Pancreas (tissue), 10 donors: ENCODE data around the gene TAMALIN. TPM values are rescaled to one million over a fixed set of nuclear protein-coding genes. Genes with fewer than 3 reads are reported as not detected.
A peak's percentile ranks its signal among the peaks of the same experiment; 100 is the strongest.
"Not testable (repeated sequence)": the region's sequence is repeated elsewhere in the genome, so short reads cannot be mapped to it uniquely, and the experiment has no call there.

Experiments used
- ATAC-seq, 4 donors: fragments of 200-7000 bp; cut with Tn5 transposase; one replicate each; pipeline versions ENCODE4 v1.8.0 to v1.9.1; 2020; ENCODE audit warnings: mild to moderate bottlenecking in 4 of 4, moderate library complexity in 4 of 4
- DNase-seq, 6 donors: peaks; one replicate each; pipeline ENCODE4 v3.0.0-alpha.2; 2020
- FAIRE-seq: peaks from 2 replicates; lab custom pipeline; 2012; peaks lifted over from hg19 to GRCh38; lab: Jason Lieb, UNC
- H3K27ac ChIP-seq, 4 donors: fragments of 200-600 bp; sonication (generic); 1 replicate in 3 of 4; 2 replicates in 1 of 4; pipeline versions ENCODE4 v1.5.0 to v1.8.0; 2020
- H3K27me3 ChIP-seq, 4 donors: fragments of 200-600 bp; one replicate each; pipeline ENCODE4 v1.8.0; 2021
- H3K36me3 ChIP-seq, 3 donors: fragments of 200-600 bp; sonication (generic) in 1 of 3; one replicate each; pipeline versions ENCODE4 v1.5.0 to v1.8.0; 2020 to 2021
- H3K4me1 ChIP-seq, 3 donors: fragments of 200-600 bp; one replicate each; pipeline ENCODE4 v1.8.0; 2021
- H3K4me3 ChIP-seq, 4 donors: fragments of 200-600 bp; sonication (generic) in 2 of 4; one replicate each; pipeline versions ENCODE4 v1.5.0 to v1.8.0; 2020 to 2021
- H3K9me3 ChIP-seq, 4 donors: fragments of 200-600 bp; one replicate each; pipeline ENCODE4 v1.8.0; 2021
- WGBS, 2 donors: extraction: QIAGEN DNeasy Blood & Tissue Kit; methylation state at CpG; one replicate each; pipeline ENCODE4 v1.1.7; 2013; 5-methylcytosine and 5-hydroxymethylcytosine counted together
- intact Hi-C, 3 donors: fragments of 100-400 bp; cut with DNase I; formaldehyde crosslinking; loops; one replicate each; pipeline versions ENCODE4 v1.11.1 to v1.14.2; 2022
- polyA plus RNA-seq, 2 donors: library from polyadenylated mRNA; stranded (reverse); fragments of 200-250 nt; gene quantifications; one replicate each; pipeline ENCODE4 v1.2.3, GENCODE V29; 2013
- total RNA-seq, 6 donors: library from RNA; stranded (reverse); fragmentation: NEBNext Ultra II Directional in 4 of 6; extraction: Animal tissue kit (Norgen Biotek cat#: 25700) in 4 of 6; gene quantifications; one replicate each; pipeline versions ENCODE4 v1.2.1 to v1.2.4, GENCODE V29; 2021 to 2023
- TF ChIP-seq, protein P1 (sequence below), 4 donors: fragments of 200-600 bp; sonication (generic) in 3 of 4; IDR thresholded peaks; one replicate each; pipeline versions ENCODE4 v1.5.0 to v1.8.0; 2021; ENCODE audit warnings: antibody characterized with exemption in 4 of 4
- donor health status: healthy with polysubstance abuse.
- donor health status: DM: no; HTN: no; CAD: no; lungs with moderate emphysema.
- donor health status: DM: no; HTN: no; CAD: no.
- donor health status: control.
- donor health status: control.
- donor health status: Bipolar disorder and iron deficiency.
- donor health status: DM: yes; HTN: yes; CAD: no.
- donor health status: DM: no; HTN: no; CAD: no.
- donor health status: DM: no; HTN: no; CAD: no.
- donor health status: DM: yes; HTN: yes; CAD: no.

The TAMALIN gene
- total and polyA plus RNA-seq, 8 donors, result 7.1 to 51.6 (median 13.6) TPM

DNA sequence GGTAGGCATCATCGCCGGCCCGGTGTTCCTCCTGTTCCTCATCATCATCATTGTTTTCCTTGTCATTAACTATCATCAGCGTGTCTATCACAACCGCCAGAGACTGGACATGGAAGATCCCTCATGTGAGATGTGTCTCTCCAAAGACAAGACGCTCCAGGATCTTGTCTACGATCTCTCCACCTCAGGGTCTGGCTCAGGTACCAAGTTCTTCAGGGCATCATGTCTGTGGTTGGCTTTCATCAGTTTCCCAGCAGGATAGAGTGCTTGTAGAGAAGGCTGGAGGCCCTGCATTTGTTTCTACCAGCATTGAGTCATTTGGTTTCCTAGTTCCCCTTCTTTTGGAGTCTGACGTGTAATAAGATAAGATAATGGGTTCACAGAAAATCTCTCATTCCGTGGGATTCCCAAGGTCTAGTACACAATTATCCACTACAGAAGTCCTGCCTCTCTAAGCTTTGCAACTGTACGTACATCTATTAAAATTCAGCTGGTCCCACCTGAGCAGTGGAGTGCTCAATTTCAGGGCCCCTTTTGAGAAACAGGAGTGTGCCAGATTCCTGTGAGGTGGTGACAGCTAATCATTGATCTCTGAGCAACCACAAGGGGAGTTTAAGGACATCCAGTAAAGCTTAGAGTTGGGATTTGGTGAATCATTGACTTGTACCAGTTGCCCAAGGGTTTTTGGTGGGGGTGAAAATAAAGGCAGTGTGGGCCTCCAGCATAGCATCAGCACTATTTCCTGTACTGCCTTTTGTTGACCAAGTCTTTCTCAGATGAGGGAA is 30.2 kb upstream of the TAMALIN start:
- TF ChIP-seq, protein P1, sequence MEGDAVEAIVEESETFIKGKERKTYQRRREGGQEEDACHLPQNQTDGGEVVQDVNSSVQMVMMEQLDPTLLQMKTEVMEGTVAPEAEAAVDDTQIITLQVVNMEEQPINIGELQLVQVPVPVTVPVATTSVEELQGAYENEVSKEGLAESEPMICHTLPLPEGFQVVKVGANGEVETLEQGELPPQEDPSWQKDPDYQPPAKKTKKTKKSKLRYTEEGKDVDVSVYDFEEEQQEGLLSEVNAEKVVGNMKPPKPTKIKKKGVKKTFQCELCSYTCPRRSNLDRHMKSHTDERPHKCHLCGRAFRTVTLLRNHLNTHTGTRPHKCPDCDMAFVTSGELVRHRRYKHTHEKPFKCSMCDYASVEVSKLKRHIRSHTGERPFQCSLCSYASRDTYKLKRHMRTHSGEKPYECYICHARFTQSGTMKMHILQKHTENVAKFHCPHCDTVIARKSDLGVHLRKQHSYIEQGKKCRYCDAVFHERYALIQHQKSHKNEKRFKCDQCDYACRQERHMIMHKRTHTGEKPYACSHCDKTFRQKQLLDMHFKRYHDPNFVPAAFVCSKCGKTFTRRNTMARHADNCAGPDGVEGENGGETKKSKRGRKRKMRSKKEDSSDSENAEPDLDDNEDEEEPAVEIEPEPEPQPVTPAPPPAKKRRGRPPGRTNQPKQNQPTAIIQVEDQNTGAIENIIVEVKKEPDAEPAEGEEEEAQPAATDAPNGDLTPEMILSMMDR (IDR thresholded peaks at IDR 0.05), result no peak
- peak; percentile 53 to 74 (median 65) for ATAC-seq
- intact Hi-C loops, result no loop called here
- no peak for FAIRE-seq
- H3K27me3 ChIP-seq, result no peaks in the 10 kb centered on the region
- H3K36me3 ChIP-seq, result peaks cover 0 to 21% (median 10%) of the 10 kb centered on the region in 3 donors
- no peaks in the 10 kb centered on the region for H3K9me3 ChIP-seq
- peaks cover 48 to 61% (median 61%) of the 10 kb centered on the region in 3 donors for H3K4me1 ChIP-seq
- no peak overlapping the region for H3K4me3 ChIP-seq
- peak in 2 of 6 donors; percentile 45 to 54 for DNase-seq
- 62 to 66% methylated on average over 10 of the region's 10 CpGs for WGBS, 2 donors
- H3K27ac ChIP-seq, result peak overlapping the region; percentile 22 to 66 (median 46)

DNA sequence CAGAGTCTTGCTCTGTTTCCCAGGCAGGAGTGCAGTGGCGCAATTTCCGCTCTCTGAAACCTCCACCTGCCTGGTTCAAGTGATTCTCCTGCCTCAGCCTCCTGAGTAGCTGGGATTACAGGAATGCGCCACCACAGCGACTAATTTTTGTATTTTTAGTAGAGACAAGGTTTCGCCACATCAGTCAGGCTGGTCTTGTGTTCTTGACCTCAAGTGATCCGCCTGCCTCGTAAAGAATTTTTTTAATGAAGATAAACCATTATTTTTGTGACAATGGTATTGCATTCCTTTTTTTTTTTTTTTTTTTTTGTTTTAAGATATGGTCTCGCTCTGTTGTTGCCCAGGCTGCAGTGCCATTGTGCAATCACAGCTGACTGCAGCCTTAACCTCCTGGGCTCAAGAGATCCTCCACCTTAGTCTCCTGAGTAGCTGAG is 29.4 kb upstream of the TAMALIN start:
- no peaks in the 10 kb centered on the region for H3K27me3 ChIP-seq
- H3K9me3 ChIP-seq, result no peaks in the 10 kb centered on the region
- peak overlapping the region in 2 of 4 donors; percentile 45 to 66 for H3K27ac ChIP-seq
- TF ChIP-seq, protein P1 (IDR thresholded peaks at IDR 0.05), result no peak
- H3K4me3 ChIP-seq, result no peak overlapping the region
- no peak for ATAC-seq
- intact Hi-C loops, result no loop called here
- WGBS, 2 donors, result 79 to 82% methylated on average over 8 of the region's 8 CpGs
- DNase-seq, result no peak
- peaks cover 43 to 54% (median 53%) of the 10 kb centered on the region in 3 donors for H3K4me1 ChIP-seq
- FAIRE-seq, result no peak
- H3K36me3 ChIP-seq, result peaks cover 0 to 29% (median 14%) of the 10 kb centered on the region in 3 donors

GRCh38 chr12:51979306-51979705 is 27.4 kb upstream of the TAMALIN start:
- intact Hi-C loops, result not testable (repeated sequence)
- Histone ChIP-seq H3K4me1 (peaks cover 26 to 34% (median 34%) of the 10 kb centered on the region in 3 donors), H3K36me3 (peaks cover 0 to 40% (median 14%) of the 10 kb centered on the region in 3 donors)

DNA sequence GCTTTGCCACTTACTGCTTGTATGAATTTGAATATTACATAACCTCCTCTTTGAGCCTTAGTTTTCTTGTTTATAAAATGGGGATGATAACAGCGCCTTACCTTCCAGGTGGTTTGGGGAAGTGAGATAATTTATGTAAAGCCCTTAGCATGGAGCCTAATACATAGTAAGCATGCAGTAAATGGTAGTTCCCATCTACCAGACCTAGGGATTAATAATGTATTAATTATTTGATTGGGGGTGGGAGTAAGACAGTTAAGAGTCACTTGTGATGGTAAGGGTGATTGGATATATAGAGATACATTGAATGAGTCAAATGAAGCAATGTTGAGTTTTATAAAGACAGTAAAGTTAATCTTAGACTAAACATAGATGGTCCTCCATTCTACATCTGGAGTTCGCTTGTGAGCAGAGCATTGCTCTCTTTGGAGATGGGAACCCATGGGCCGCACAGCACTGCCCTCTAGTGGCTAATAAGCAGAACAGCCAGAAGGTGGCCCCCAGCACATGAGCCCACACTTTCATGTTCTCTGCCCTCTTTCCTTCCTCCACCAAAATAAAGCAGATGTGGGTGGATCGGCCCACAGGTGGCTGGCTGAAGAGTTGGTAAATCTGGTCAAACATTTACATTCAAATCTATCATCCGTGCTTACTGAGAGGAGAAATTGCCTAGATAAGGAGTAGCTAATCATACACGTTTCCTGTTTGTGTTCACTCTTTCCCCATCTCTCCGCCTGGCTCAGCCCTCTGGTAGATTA is 26.5 kb upstream of the TAMALIN start:
- intact Hi-C loops, result loop anchor here in 1 of 3 donors (5.0 kb wide), 1 partner anchor 58 kb away; no protein-coding TSS in a partner anchor
- FAIRE-seq, result no peak

More at GRCh38 chr12:51979306-51979705, 27.4 kb upstream of the TAMALIN start:
- H3K4me3 ChIP-seq, H3K27ac ChIP-seq, H3K27me3 ChIP-seq, ATAC-seq, DNase-seq, FAIRE-seq, H3K9me3 ChIP-seq: not testable (repeated sequence)
- WGBS, 2 donors, result 90 to 92% methylated on average over 5 of the region's 5 CpGs

More for the DNA sequence above, 26.5 kb upstream of the TAMALIN start:
- no peak overlapping the region for H3K4me3 ChIP-seq
- H3K9me3 ChIP-seq, result no peaks in the 10 kb centered on the region
- H3K36me3 ChIP-seq, result peaks cover 4 to 50% (median 18%) of the 10 kb centered on the region in 3 donors
- peaks cover 18 to 26% (median 25%) of the 10 kb centered on the region in 3 donors for H3K4me1 ChIP-seq
- DNase-seq (peak in 5 of 6 donors; percentile 45 to 75 (median 54)), ATAC-seq (peak; percentile 71 to 91 (median 85))
- TF ChIP-seq, protein P1 (IDR thresholded peaks at IDR 0.05), result peak; percentile 93 to 98 (median 96)
- H3K27ac ChIP-seq, result peak overlapping the region in 1 of 4 donors; percentile 44
- no peaks in the 10 kb centered on the region for H3K27me3 ChIP-seq
- WGBS, 2 donors, result 21% methylated on average over 7 of the region's 7 CpGs
